Spleen (tissue), 11 donors: ENCODE measurements around the gene ZNF3. TPM values are rescaled to one million over a fixed set of nuclear protein-coding genes. Genes with fewer than 3 reads are reported as not detected.

Source experiments
- DNase-seq: peaks from one replicate; pipeline ENCODE4 v3.0.0-alpha.2; 2020
- H3K27ac ChIP-seq, 8 donors: fragments of 200-600 bp; sonication (generic) in 7 of 8; 1 replicate in 4 of 8; 2 replicates in 4 of 8; pipeline versions ENCODE4 v1.5.0 to v1.8.0; 2016 to 2021; ENCODE audit warnings: inconsistent platforms in 4 of 8, mild to moderate bottlenecking in 4 of 8, moderate library complexity in 1 of 8
- H3K27me3 ChIP-seq, 7 donors: fragments of 200-600 bp; sonication (generic) in 6 of 7; replicated peaks in 1 of 7; 1 replicate in 4 of 7; 2 replicates in 3 of 7; pipeline versions ENCODE4 v1.5.0 to v1.8.0; 2016 to 2021; ENCODE audit warnings: inconsistent platforms in 3 of 7, mild to moderate bottlenecking in 1 of 7
- H3K36me3 ChIP-seq, 6 donors: fragments of 200-600 bp; sonication (generic) in 5 of 6; 1 replicate in 4 of 6; 2 replicates in 2 of 6; pipeline versions ENCODE4 v1.5.0 to v1.8.0; 2016 to 2021; ENCODE audit warnings: inconsistent platforms in 2 of 6
- H3K4me1 ChIP-seq, 6 donors: fragments of 200-600 bp; sonication (generic) in 5 of 6; 1 replicate in 3 of 6; 2 replicates in 3 of 6; pipeline versions ENCODE4 v1.5.0 to v1.8.0; 2016 to 2021; ENCODE audit warnings: inconsistent platforms in 3 of 6
- H3K4me3 ChIP-seq, 8 donors: fragments of 200-600 bp; sonication (generic) in 7 of 8; 1 replicate in 4 of 8; 2 replicates in 4 of 8; pipeline versions ENCODE4 v1.5.0 to v1.8.0; 2016 to 2021; ENCODE audit warnings: inconsistent platforms in 4 of 8, mild to moderate bottlenecking in 4 of 8, moderate library complexity in 2 of 8
- H3K9me3 ChIP-seq, 8 donors: fragments of 200-600 bp; sonication (generic) in 7 of 8; 1 replicate in 4 of 8; 2 replicates in 4 of 8; pipeline versions ENCODE4 v1.5.0 to v1.8.0; 2016 to 2021; ENCODE audit warnings: inconsistent platforms in 4 of 8
- POLR2A ChIP-seq, 3 donors: fragments of 450-650 bp; IDR thresholded peaks; one replicate each; pipeline ENCODE4 v1.5.1; 2017; ENCODE audit warnings: antibody characterized with exemption in 3 of 3, mild to moderate bottlenecking in 1 of 3
- POLR2AphosphoS5 ChIP-seq, 3 donors: sonication (generic); formaldehyde crosslinking; IDR thresholded peaks; one replicate each; pipeline ENCODE4 v1.5.1; 2017; ENCODE audit warnings: antibody characterized with exemption in 3 of 3
- WGBS, 5 donors: extraction: QIAGEN DNeasy Blood & Tissue Kit in 3 of 5; methylation state at CpG; one replicate each; pipeline versions ENCODE4 v1.1.5 to v1.1.7; 2013 to 2018; 5-methylcytosine and 5-hydroxymethylcytosine counted together
- intact Hi-C: fragments of 100-400 bp; cut with DNase I; formaldehyde crosslinking; loops from one replicate; pipeline ENCODE4 v1.15.0; 2023; ENCODE audit warnings: low total_unique reads
- polyA plus RNA-seq, 3 donors: library from polyadenylated mRNA; stranded (reverse); fragments of 200-250 nt; gene quantifications; one replicate each; pipeline ENCODE4 v1.2.1, GENCODE V29; 2013
- total RNA-seq, 7 donors: library from RNA; depleted of rRNA in 3 of 7; stranded (reverse); fragments of >200 nt in 3 of 7; fragmentation: NEBNext Ultra II Directional in 4 of 7; extraction: Animal tissue kit (Norgen Biotek cat#: 25700) in 4 of 7; gene quantifications; one replicate each; pipeline versions ENCODE4 v1.1.0 to v1.2.1, GENCODE V29; 2016 to 2021
- TF ChIP-seq, protein P1 (sequence below), 11 experiments: fragments of 200-600 bp in 7 of 11; fragments of 450-650 bp in 4 of 11; sonication (generic) in 4 of 11; IDR thresholded peaks in 8 of 11; conservative IDR thresholded peaks in 3 of 11; 1 replicate in 7 of 11; 2 replicates in 4 of 11; pipeline versions ENCODE4 v1.4.0 to v1.8.0; 2016 to 2021; ENCODE audit warnings: antibody characterized with exemption in 11 of 11, inconsistent platforms in 4 of 11, mild to moderate bottlenecking in 1 of 11
- donor health status: healthy with polysubstance abuse.
- donor health status: DM: no; HTN: no; CAD: no; lungs with moderate emphysema.
- donor health status: DM: no; HTN: no; CAD: no.
- donor health status: Bipolar disorder and iron deficiency.
- donor health status: healthy.
- donor health status: DM: no; HTN: no; CAD: no.
- donor health status: DM: yes; HTN: yes; CAD: no.

ZNF3 gene
- total and polyA plus RNA-seq, 10 donors: 11.0 to 34.0 (median 27.9) TPM

- WGBS, 5 donors: 91 to 94% (median 92%) methylated on average over 17 of the region's 17 CpGs
- Histone ChIP-seq H3K27ac (no peak overlapping the region), H3K9me3 (no peaks in the 10 kb centered on the region), H3K4me3 (peak overlapping the region in 1 of 8 donors; percentile 99), H3K36me3 (peaks cover 0 to 69% (median 38%) of the 10 kb centered on the region in 6 donors), H3K4me1 (peaks cover 13 to 36% (median 30%) of the 10 kb centered on the region in 6 donors), H3K27me3 (no peaks in the 10 kb centered on the region)
- TF ChIP-seq, protein P1, sequence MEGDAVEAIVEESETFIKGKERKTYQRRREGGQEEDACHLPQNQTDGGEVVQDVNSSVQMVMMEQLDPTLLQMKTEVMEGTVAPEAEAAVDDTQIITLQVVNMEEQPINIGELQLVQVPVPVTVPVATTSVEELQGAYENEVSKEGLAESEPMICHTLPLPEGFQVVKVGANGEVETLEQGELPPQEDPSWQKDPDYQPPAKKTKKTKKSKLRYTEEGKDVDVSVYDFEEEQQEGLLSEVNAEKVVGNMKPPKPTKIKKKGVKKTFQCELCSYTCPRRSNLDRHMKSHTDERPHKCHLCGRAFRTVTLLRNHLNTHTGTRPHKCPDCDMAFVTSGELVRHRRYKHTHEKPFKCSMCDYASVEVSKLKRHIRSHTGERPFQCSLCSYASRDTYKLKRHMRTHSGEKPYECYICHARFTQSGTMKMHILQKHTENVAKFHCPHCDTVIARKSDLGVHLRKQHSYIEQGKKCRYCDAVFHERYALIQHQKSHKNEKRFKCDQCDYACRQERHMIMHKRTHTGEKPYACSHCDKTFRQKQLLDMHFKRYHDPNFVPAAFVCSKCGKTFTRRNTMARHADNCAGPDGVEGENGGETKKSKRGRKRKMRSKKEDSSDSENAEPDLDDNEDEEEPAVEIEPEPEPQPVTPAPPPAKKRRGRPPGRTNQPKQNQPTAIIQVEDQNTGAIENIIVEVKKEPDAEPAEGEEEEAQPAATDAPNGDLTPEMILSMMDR (IDR thresholded peaks at IDR 0.05 in 8 of 11, conservative IDR thresholded peaks at IDR 0.05 in 3 of 11): no peak
- intact Hi-C loops: no loop called here
- no peak for DNase-seq
These were observed 21.7 kb upstream of the ZNF3 start for GRCh38 chr7:100102950-100103840.

GRCh38 chr7:100101016-100101862, 19.7 kb upstream of the ZNF3 start, which contains the start of the genes AP4M1 and MCM7:
TSS of gene AP4M1 (plus strand) at chr7:100101643. CDS start at chr7:100101715, 72 bp downstream.
TSS of gene MCM7 (minus strand) at chr7:100101397. CDS start at chr7:100101294, 103 bp downstream.
- TF ChIP-seq POLR2AphosphoS5 (IDR thresholded peaks at IDR 0.05) (peak; percentile 71 to 89 (median 86)), POLR2A (IDR thresholded peaks at IDR 0.05) (no peak)
- TF ChIP-seq, protein P1 (IDR thresholded peaks at IDR 0.05 in 8 of 11, conservative IDR thresholded peaks at IDR 0.05 in 3 of 11): peak in 1 of 11 experiments; percentile 35
- peak; percentile 100 for DNase-seq
- H3K36me3 ChIP-seq: peaks cover 0 to 69% (median 40%) of the 10 kb centered on the region in 6 donors

GRCh38 chr7:100100420-100101015, 19.0 kb upstream of the ZNF3 start:
- peak; percentile 96 for DNase-seq
- peak overlapping the region; percentile 63 to 97 (median 93) for H3K27ac ChIP-seq

More at GRCh38 chr7:100101016-100101862, 19.7 kb upstream of the ZNF3 start, which contains the start of the genes AP4M1 and MCM7:
- intact Hi-C loops: no loop called here
- Histone ChIP-seq H3K27me3 (no peaks in the 10 kb centered on the region), H3K9me3 (no peaks in the 10 kb centered on the region), H3K4me1 (peaks cover 13 to 38% (median 32%) of the 10 kb centered on the region in 6 donors), H3K27ac (peak within 1 kb of the TSS; percentile 79 to 97 (median 93)), H3K4me3 (peak within 1 kb of the TSS; percentile 58 to 99 (median 90))
- WGBS, 5 donors: 0 to 1% (median 1%) methylated on average over 37 to 80 of the region's 80 CpGs

More at GRCh38 chr7:100100420-100101015, 19.0 kb upstream of the ZNF3 start:
- Histone ChIP-seq H3K27me3 (no peaks in the 10 kb centered on the region), H3K36me3 (peaks cover 0 to 69% (median 43%) of the 10 kb centered on the region in 6 donors), H3K4me3 (peak overlapping the region; percentile 58 to 99 (median 90)), H3K9me3 (no peaks in the 10 kb centered on the region), H3K4me1 (peaks cover 13 to 38% (median 32%) of the 10 kb centered on the region in 6 donors)
- intact Hi-C loops: no loop called here
- WGBS, 5 donors: 0 to 1% (median 0%) methylated on average over 37 to 61 of the region's 61 CpGs
- TF ChIP-seq POLR2AphosphoS5 (IDR thresholded peaks at IDR 0.05) (peak; percentile 90 to 94 (median 91)), POLR2A (IDR thresholded peaks at IDR 0.05) (peak in 1 of 3 donors; percentile 13)
- TF ChIP-seq, protein P1 (IDR thresholded peaks at IDR 0.05 in 8 of 11, conservative IDR thresholded peaks at IDR 0.05 in 3 of 11): peak in 4 of 11 experiments; percentile 8 to 20 (median 16)
